NCI-H2107 (cell line): Measurements from ENCODE around the gene TMEM243.
"Not testable (repeated sequence)": the region's sequence is repeated elsewhere in the genome, so short reads cannot be mapped to it uniquely, and the experiment has no call there.

Source experiments
- DNase-seq: peaks from one replicate; lab custom pipeline; 2025; lab: John Stamatoyannopoulos, UW

Gene TMEM243

GRCh38 chr7:87212498-87212897 is 7.0 kb downstream of the TMEM243 start:
- no peak for DNase-seq

GRCh38 chr7:87210506-87210905 is 9.0 kb downstream of the TMEM243 start:
- DNase-seq = no peak

DNA sequence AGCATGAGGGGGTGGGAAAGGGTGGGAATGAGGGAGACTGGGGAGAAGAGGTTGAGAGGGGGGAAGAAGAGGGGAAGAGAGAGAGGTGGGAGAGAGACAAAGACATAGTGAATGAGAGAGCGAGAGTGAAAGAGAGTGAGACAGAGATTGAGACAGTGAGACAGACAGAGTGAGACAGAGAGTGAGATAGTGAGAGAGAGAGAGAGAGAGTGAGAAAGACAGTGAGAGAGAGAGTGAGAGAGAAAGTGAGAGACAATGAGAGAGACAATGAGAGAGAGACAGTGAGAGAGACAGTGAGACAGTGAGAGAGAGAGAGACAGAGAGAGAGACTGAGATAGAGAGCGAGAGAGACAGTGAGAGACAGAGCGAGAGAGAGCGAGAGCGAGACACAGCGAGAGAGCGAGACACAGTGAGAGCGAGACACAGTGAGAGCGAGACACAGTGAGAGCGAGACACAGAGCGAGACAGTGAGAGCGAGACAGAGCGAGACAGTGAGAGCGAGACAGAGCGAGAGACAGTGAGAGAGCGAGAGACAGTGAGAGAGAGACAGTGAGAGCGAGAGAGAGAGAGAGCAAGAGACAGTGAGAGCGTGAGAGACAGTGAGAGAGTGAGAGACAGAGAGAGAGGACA is 10.1 kb downstream of the TMEM243 start:
- DNase-seq = no peak

DNA sequence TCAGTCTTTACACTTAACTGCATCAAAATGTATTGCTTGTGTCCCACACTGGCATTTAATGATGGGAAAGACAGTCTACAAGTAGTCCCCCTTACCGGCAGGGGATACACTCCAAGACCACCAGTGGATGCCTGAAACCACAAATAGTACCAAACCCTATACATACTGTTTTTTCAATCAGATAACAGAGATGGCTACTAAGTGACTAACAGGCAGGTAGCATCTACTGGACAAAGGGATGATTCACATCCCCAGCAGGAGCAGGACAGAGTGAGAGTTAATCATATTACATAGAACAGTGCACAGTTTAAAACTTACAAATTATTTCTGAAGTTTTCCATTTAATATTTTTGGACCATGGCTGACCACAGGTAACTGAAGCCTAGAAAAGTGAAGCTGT is 13.2 kb downstream of the TMEM243 start:
- DNase-seq = no peak

DNA sequence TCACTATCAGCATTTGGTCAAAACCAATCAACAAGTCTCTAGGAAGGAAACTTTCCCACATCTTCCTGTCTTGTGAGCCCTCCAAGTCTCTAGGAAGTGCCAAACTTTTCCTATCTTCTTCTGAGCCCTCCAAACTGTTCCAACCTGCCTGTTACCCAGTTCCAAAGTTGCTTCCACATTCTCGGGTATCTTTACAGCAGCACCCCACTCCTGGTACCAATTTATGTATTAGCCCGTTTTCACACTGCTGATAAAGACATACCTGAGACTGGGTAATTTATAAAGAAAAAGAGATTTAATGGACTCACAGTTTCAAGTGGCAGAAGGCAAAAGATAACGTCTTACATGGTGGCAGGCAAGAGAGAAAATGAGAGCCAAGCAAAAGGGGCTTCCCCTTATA is 13.8 kb downstream of the TMEM243 start:
- not testable (repeated sequence) for DNase-seq

DNA sequence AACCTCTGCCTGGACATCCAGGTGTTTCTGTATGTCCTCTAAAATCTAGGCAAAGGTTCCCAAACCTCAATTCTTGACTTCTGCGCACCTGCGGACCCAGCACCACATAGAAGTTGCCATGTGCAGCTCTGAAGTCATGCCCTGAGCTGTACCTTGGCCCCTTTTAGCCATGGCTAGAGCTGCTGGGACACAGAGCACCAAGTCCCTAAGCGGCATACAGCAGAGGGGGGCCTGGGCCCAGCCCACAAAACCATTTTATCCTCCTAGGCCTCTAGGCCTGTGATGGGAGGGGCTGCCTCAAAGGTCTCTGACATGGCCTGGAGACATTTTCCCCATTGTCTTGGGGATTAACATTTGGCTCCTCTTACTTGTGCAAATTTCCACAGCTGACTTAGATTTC is 14.6 kb downstream of the TMEM243 start:
- DNase-seq = no peak

DNA sequence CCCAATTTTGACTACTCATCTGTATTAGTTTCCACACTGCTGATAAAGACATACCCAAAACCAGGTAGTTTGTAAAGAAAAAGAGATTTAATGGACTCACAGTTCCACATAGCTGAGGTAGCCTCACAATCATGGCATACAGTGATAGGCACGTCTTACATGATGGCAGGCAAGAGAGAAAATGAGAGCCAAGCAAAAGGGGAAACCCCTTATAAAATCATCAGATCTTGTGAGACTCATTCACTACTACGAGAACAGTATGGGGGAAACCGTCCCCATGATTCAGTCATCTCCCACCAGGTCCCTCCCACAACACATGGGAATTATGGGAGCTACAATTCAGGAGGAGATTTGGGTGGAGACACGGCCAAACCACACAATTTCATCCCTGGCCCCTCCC is 15.6 kb downstream of the TMEM243 start:
- not testable (repeated sequence) for DNase-seq

DNA sequence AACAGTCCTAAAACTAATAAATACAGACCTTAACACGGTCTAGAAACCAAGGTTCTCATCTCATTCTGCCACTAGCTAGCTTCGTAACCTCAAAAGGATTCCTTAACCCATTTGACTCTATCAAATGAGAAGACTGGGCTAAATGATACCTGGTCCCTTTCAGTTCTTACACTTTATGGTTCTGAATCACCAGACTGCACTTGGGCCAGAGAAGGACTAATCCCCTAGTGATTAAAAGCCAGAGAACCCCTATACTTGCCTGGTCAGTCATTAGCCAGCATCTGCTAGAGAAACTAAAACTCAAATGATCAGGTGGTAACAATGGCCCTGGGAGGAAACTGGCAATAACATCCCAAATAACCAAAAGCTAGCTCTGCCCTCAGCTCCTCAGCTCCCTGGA is 16.8 kb downstream of the TMEM243 start:
- no peak for DNase-seq

- DNase-seq = no peak
These were observed 17.3 kb downstream of the TMEM243 start for GRCh38 chr7:87202208-87202607.

- no peak for DNase-seq
These were observed 19.7 kb downstream of the TMEM243 start for GRCh38 chr7:87199700-87200450.

DNA sequence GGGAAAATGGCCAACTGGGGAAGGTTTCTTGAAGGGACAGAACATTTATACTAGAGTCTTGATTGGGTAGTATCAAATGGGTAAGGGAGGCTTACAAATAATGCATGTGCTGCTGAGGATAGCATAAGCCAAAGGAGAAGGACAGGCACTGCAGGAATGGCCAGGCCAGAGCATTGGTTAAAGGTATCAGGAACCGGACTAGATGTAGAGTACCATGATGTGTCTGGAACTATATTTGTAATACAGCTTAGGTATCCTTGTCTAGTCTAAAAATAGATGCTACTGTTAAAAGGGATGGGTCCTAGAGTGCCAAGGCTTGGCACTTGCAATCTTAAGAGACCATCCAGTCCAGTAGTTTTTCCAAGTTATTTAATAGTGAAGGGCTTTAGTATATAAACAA is 20.3 kb downstream of the TMEM243 start:
- DNase-seq = no peak

- DNase-seq = no peak
These were observed 25.6 kb downstream of the TMEM243 start for GRCh38 chr7:87193912-87194311.

DNA sequence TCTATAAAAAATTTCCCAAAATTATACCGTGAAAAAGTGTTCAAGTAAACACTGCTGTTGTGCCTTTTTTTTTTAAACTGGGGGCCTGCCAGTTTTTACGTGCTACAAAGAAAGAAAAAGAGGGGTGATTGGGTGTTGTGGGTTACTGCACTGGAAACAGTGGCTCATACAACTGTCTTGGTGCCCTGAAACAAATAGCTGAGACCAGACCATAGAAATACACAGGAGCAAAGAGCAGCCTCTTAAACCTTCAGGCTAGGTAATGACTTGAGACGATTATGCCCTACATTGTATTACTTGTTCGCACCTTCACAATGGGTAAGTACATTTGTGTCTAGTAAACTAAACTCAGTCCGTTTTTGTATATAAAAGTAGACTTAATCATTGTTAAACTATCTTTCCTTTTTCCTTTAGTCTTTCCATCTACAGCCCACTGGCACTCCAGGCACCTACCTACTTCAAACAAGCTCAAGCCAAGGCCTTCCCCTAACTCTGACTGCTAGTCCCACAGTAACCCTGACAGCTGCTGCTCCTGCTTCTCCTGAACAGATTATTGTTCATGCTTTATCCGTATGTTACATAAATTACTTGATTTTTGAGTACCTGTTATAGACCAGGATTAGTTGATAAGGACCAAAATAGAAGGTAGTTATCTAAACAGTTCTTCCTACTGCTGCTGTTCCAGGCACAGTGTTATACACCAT is 26.6 kb downstream of the TMEM243 start:
- no peak for DNase-seq

DNA sequence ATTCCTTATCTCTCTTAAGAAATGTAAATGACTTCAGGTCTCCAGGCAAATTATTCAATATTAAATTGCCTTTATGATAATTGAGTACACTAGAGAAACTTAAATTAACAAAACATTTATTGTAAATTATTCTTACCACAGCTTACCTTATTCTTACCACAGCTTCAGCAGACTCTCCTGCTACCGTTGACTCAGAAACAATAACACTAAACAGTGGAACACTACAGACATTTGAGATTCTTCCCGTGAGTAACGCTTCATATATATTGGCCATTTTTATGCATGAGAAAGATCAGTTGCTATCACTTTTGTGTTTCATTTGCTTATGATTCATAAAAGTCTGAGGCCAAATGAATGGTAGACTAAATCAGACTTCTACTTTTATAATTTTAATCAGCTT is 28.7 kb downstream of the TMEM243 start:
- no peak for DNase-seq

- no peak for DNase-seq
These were observed 30.6 kb downstream of the TMEM243 start for GRCh38 chr7:87188930-87189329.

DNA sequence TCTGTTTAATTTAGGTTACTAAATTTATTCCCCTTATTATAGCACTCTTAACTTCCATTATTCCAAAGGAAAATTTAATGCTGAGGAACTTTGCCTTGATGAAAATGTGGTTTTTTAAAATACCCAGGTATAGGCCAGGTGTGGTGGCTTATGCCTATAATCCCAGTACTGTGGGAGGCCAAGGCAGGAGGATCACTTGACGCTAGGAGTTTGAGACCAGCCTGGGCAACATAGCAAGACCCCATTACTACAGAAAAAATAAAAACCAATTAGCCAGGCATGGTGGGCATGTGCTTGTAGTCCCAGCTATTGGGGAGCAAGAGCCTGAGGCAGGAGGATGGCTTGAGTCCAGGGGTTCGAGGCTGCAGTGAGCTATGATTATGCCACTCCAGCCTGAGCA is 32.4 kb downstream of the TMEM243 start:
- DNase-seq = no peak

DNA sequence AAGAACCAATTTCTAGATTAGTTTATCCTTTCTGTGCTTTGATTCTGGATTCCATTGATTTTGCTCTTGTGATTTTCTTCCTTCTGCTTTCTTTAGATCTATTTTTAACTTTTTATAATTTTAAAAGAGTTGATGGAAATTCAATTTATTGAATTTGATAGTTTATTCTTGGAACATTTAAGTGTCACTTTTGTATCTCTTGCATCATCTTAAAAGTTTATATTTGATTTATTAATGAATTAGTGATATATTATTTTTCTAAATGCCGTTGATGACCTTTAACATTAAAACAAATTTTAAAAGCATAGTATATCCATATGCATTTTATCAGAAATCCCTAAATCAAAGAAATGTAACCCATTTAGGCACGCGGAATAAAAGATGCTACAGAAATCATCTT is 40.4 kb downstream of the TMEM243 start:
- DNase-seq = no peak

GRCh38 chr7:87178320-87178719 is 41.2 kb downstream of the TMEM243 start:
- no peak for DNase-seq

DNA sequence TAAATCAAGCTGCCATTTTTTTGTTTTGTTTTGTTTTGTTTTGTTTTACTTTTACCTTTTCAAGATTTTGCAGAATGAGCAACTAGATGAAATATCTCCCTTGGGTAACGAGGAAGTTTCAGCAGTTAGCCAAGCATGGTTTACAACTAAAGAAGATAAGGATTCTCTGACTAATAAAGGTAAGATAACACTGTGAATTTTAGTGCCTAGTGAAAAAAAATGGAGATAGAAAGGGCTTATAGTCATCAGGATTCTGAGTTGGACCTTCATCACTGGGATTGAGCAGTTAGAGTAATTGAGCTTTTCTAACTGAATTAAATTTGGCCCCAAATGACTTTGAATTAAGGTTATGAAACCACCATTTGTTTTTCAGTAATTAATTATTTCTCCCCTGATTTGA is 46.1 kb downstream of the TMEM243 start:
- no peak for DNase-seq

DNA sequence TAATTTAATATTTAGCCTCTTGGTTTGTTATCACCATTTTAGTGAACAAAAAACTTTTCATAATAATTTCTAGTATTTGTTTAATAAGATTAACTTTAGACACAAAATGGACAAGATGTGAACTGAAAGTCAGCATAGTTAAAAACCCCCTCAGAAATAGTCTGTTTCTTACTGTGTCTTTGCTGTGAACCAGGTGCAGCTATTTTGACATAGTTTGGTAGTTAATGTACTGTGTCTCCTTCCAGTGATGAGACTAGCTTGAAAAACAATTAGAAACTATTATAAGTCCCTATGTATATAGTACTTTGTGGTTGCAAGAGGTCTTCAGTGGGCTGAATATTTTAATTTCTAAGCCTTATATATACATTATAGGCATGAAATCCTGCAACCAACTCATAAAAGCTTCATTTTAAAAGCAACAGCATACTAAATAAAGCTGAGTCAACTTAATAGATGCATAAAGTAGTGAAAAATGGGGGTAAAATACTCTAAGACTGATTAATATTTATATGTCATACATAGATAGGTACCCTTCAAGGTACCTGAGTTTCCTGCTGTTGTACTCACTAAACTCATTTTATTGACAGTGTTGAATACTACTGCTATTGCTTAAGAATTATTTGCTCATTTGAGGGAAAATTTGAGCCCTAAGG is 48.1 kb downstream of the TMEM243 start:
- no peak for DNase-seq

GRCh38 chr7:87170828-87171227 is 48.7 kb downstream of the TMEM243 start:
- no peak for DNase-seq

DNA sequence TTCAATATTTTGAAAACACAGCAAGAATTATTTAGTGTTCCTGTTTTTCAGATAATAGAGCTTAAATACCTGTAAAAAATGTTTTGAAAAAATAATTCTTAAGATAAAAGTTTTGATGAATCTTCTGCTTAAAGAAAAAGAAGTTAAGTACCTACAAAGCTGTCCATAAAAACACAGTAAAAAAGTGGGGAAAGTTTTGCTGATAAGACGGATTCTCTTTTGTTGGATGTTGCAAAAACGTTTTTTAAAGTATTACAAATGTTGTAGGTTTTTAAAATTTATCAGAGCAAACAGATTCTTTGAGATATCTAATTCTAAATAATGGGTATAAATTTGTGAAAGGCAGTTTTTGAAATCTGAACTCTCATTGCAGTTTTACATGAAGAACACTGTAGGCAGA is 55.1 kb downstream of the TMEM243 start:
- no peak for DNase-seq

DNA sequence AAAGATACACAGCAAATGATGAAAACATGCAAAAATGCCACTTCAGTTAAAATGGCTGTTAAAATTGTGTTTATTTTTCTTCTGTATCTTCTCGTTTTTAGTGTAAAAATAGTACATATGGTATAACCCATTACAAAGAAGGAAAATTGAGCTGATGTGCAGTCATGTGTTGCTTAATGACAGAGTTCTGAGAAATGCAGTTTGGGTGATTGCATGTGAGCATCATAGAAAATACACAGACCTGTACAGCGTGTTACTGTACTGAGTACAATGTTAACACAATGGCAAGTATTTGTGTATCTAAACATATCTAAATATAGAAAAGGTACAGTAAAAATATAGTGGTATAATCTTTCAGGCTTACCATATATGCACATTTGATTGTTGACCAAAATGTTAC is 60.0 kb downstream of the TMEM243 start:
- DNase-seq = no peak
